ENCODE data around the gene SEMG2.

SEMG2 gene

DNA sequence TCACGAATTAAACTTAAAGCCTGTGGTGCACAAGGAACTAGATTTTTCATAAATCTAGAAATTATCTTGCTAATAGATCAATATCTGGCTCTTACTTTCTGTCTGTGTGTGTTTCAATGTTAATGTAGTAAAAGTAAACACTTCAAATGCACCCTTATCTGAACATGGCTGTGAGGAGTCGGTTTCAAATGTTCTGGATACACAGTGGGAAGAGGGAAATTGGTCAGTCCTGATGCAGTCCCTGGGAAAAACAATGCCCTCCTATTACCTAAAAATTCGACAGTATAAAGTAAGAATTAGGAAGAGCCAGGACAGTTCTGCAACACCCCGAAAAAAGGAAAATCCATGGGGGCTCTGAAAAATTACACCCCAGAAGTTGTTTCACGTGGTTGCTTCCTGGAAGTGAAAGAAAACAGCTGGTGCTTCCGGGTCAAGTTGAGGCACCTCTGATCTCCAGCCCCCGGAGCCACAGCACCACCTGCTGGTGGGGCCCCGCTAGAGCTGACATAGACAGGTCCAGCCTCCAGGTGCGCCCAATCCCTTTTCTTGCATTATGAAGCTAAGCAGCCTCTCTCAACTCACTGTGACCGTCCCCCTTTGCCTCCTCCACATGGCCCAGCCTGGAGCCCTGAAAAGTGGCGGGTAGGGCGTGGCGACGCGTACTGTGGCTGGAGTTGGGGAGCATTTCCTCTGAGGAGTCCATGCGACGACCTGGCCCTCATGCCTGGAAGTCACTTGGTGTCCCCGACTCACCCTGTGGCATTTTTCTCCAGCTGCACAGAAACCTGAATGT, 8.3 kb downstream of the SEMG2 start:
- DNase-seq = no peak

DNA sequence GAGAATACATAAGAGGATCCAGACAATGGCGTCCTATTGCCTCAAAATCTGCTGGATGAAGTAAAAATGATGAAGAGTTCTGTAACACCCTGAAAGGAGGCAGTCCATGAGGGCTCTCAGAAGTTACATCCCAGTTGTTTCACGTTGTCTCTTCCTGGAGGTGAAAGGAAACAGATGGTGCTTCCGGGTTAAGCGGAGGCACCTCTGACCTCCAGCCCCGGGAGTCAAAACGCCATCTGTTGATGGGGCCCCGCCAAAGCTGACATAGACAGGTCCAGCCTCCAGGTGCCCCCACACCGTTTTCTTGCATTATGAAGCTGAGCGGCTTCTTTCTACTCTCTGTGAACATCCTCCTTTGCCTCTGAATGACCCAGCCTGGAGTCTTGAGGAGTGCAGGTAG, 9.5 kb downstream of the SEMG2 start:
- DNase-seq = no peak

DNA sequence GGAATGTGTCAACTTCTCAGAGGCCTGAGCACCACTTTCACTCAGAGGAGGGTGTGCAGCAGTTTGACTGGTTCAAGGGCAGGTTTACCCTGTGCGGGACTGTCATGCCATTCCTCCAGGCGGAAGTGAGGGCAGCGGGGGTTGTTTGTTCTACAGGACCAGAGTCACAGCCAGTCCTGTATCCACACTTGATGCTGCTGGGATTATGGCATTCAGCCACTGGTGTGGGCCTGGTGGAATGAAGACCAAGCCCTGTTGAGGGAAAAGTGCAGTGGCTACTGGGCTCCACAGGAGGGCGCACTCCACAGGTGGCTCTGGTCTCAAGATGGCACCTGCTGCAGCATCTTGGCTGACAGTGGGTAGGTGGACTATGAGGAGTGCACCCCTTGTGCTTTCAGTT, 14.8 kb downstream of the SEMG2 start:
- no peak for DNase-seq

DNA sequence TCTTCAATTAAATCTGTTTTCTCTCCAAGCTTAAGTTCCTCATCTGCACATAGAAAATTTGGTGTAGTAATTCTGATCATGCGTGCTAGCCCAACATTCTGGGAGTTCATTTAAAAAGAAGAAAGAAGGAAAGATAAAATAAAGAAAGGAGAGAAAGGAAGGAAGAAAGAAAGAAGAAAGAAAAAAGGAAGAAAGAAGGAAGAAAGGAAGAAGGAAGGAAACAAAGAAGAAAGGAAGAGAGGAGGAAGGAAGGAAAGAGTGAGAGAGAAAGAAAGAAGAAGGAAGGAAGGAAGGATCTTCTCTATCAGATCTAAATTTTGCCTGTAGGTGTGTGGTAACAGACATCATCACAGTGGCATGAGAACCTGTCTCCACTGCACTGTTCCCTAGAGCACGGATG, 17.0 kb downstream of the SEMG2 start:
- DNase-seq = no peak

DNA sequence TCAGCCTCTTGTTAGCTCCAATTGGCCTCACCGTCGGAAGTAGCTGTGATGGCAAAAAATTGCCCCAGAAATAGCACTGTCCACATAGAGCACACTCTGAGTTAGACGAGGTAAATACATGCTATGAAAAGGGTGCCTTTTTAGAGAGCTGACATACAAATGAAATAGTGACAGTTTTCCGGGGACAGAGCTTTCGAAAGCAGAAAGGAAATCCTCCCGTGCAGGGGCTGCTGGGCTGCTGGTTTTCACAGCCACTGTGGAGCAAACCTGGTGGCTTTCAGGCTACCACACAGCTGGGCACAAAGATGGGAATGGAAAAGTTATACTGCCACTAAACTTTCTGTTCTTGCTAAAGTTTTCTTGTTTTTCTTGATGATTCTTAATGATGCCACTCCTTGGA, 24.9 kb downstream of the SEMG2 start:
- DNase-seq = no peak

DNA sequence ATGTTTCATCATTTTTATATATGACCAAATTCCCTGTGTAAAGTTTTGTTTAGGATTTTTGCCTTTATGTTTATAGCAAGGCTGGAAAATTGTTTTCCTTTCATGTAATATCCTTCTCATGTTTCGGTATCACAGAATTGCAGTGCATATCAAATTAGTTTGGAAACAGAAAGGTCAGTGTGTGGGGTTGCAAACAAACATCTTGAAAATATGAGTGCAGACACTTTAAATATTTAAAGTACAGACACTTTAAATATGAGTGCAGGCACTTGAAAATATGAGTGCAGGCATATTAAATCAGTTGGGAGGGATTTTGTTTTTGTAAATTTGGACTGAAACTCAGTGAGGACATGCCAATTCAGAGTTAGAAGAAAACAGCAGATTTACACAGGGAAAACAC, 26.7 kb downstream of the SEMG2 start:
- no peak for DNase-seq

DNA sequence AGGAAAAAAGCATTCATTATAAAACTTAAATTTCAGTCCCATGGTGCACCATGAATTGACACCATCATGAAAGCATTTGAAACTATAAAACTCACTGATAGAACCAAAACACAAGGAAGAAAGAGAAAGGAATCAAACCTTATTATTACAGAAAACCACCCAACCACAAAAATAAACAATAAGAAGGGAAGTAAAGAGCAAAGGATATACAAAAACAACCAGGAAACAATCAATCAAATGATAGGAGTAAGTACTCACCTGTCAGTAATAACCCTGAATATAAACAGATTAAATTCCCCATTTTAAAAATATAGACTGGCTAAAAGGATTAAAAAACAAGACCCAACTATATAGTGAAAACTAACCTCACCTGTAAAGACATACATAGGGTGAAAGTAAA, 27.4 kb downstream of the SEMG2 start:
- DNase-seq = no peak

DNA sequence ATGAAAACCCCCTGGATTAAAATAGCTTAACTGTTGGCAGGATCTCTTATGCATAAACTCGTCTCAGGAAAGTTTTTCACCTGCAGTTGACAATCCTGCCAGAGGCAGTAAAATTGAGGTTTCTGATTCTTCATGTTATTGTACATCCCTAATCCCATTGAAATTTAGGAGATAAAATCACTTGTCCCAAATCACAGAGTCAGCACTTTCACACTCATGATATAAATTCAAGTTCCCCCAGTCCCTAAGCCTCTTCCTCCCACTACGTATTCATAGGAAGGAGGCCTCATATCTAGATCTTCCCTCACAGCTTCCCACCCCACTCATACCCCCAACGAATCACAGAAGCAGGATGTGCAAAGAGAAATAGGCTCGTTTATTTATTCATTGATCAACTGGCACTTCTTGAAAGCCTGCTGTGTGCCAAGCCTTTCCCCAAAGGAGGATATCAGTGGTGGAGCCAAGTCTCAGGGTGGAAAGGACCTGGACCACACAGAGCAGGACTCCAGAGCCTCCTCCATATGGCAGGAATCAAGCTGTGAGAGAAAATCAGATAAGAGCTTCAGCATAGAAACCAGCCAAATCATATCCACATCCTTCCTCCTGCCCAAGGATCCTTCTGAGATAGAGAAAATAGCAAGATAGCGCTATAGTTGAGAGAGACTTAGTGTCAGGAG, 30.8 kb downstream of the SEMG2 start:
- DNase-seq = no peak

DNA sequence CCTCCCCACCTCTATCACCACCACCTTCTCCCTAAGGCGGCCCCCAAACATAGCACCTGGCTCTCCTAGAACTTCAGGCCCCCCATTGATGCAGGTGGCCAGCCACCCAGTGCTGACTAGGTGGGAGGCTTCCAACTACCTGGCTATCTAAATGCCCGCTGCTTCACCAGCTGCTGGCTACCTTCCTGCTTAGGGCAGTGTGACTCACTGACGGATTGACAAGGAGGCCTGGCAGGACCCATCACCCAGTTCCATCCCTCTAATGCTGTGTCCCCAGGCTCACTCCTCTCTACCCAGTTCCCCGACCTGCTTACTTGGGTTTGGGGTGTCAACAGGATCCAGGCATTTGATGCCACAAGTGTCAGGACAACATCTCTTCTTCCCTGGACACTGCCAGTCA, 32.1 kb downstream of the SEMG2 start:
- DNase-seq = no peak

DNA sequence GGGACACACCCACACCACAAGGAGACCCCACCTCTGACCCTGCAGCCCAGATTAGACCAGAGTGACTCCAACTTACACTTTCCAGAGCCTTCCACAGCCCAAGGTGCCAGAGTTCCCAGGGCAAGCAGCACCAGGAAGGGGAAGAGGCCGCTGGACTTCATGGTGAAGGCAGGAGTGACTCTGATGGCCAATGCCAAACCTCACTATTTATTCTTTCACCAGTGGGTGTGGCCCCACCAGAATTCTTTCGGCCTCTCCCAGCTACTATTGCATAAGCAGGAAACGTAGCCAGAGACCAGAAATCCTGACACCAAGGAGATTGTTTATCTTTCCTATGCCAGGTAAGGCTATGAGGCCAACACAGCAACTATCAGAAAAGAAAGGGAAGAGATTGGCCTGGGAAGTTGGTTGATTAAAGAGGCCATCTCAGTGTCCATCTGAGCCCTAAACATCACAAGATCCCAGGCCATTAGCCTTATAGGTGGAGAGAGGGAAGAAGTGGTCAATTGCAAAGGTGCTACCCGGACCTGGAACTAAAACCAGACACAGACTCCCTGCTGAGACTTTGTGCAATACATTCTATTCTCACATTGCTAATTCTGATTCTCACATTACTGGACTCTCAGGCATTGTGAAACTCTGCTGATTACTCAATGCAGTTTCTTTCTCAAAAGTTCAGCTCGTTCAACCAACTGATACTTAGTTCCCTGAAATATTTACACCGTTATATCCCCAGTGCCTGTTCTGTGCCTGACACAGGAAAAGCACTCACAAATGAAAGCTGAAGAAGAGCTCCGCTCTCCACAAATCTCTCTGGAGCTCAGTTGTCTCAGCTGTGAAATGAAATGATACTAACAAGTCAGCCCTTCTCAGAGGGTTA, 33.5 kb downstream of the SEMG2 start, which contains the start of gene SLPI:
Gene SLPI (minus strand): TSS at position 182 of the 880 bp plus-strand sequence. CDS start 21 bp downstream, at position 161.
- no peak for DNase-seq

DNA sequence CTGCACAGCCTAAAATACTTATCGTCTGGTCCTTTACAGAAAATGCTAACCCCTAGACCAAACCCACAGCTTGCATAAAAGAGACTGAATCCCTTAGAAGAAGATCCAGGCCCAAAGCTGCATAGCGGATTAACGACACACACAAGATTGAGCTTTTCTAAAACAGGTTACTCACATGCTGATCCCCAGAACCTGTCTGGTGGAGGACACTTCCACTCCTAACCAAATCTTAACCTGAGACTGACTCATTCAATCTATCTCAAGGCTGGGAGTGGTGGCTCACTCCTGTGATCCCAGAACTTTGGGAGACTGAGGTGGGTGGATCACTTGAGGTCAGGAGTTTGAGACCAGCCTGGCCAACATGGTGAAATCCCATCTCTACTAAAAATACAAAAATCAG, 36.0 kb downstream of the SEMG2 start:
- DNase-seq = no peak

DNA sequence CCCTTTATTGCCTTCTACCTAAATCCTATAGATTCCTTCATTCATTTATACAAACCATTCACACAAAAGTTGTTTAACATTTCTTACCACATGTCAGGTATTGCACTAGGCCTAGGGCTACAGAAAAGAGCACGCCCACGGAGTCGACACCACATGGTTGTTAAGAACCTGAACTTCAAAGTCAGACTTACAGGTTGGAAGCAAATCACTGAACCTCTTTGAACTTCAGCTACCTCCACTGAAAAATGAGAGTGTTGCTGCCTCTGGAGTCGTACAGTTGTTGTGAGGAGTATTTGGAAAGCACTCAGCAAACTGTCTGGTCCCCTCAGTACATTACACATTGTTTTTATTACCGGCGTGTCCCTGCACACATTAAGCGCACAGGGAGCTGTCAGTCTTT, 36.5 kb downstream of the SEMG2 start:
- DNase-seq = no peak

DNA sequence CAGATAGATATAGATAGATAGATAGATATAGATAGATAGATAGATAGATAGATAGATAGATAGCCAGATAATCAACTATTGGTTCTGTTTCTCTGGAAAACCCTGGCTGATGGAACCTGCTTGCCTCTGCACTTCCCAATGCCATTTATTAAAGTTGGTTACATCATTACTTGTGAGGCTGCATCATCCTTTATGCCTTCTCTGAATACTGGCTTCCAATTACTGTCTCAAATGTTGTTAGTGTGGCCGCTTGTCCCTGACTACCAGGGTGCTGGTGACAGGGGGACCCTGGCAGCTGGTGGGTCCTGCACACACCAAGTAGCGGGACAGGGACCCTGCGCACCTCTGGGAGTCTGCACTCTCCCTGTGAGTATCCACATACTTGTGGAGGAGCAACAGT, 37.1 kb downstream of the SEMG2 start:
- no peak for DNase-seq

DNA sequence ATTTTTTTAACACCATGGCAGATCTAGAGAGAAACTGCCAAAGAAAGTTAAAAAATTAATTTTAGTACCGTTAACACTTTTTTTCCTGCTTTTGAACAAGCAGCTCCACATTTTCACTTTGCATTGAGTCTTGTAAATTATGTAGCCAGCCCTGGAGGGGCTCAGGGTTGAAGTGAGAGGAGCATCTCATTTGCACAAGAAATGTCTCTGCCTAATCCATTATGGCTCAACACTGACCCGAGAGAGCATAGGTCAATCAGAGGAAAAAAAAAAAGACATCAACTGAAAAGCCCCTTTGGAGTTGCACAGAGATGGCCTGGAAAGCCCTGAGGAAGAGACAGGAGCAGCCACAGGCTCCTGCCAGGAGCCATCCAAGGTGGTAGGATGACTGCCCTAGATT, 37.5 kb downstream of the SEMG2 start:
- no peak for DNase-seq

DNA sequence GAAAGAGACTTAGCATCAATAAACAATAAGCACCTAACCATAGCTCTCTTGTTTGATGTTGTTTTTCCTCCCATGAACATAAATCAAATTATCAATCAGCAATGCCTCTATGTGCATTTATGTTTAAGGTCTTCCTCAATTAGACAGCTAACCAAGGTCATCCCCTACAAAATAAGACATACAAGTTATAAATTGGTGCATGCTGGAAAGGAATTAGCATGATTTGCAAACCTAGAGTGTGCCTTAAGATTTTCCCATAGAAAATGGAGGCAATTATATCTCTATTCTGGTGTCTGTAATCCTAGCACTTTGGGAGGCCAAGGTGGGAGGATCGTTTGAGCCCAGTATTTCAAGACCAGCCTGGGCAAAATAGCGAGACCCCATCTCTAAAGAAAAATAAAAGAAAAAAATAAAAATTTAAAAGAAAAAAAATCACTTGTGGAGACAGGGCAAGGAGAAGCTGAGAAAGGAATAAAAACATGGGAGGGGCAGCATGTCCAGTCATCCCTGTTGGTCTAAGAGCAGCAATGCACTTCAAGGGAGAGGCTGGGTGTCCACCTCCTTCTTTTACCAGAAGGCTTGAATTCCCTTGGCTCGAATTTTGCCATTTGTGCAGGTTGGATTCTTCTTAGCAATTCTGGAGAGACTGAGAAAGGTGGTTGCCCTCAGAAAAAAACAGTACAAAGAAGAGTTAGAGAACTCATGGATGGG, 42.5 kb downstream of the SEMG2 start:
- DNase-seq = no peak

DNA sequence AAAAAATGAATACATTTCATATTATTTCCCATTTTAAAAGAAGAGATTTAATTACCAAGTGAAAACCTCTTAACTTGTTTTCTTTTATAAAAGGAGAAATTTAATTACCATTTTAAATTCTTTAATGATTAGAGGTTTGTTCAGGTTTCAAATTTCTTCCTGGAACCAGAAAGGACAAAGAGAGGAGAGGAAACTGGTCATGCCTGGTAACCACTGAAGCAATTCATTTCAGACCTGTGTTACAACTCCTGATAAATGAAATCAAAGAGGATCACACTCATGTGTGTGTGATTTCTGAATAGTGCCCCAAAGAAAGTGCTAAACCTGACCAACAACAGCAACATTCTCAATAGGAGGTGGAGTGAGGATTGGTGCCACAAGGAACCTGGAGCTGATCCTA, 45.8 kb downstream of the SEMG2 start:
- no peak for DNase-seq

DNA sequence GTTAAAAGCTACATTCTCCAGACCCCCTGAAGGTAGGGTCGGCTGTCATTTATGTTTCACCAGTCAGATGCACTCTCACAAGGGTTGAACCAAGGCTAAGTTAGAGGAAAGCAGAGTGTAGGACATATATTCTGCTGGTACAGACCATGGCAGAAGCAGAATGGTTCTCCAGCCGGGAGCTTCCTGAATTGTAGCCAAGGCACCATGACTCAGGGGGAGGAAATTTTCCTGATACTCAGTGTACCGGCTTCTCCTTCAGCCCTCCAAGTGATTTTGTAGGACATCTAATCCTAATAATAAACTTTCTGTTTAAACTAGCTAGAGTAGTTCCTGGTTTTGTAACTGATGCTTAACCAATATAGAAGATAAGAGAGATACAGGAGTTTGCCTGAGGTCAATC, 47.4 kb downstream of the SEMG2 start:
- DNase-seq = no peak

DNA sequence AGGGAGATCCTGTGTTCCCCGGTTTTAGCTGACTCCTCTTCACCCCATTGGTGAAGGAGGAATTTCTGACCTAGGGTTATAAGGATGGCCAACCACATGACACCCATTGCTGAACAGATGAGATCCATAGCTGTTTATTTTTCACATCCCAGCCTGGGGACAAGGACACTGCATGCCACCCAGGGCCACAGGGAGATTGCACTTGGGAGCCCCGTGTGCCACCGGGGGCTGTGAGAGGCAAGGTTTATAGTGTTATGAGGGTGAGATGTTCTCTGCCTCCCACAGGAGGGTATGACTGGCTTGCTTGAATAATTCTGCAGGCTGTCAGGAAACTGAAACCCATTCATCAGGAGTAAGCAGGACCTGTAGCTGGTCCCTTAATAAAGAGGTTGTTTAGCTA, 47.9 kb downstream of the SEMG2 start:
- no peak for DNase-seq

DNA sequence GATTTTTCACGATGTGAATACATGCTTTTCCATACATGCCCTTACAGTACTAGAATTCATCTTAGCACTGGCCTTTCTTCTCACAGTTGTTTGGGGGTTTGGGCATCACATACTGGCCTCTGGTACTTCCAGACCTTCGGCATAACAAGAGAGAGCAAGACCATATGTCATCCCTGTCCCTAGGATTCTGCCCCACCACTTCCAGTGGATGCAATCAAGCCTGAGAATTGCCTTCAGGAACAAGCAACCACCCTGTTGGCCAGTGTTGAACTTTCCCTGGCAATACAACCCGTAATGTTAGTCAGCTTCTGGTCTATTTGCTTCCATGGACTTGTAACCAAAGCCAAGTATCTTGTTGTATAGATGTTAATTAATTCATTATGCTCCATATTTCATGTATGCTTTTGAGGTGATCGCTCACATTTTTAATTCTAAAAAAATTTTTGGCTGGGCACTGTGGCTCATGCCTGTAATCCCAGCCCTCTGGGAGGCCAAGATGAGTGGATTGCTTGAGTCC, 48.6 kb downstream of the SEMG2 start:
- DNase-seq = no peak
